NCI-H82 treated with DMSO at 0.1 percent for 48 hours (cell line): Measurements from ENCODE around the gene PPP1CC.
"Not testable (repeated sequence)": the region's sequence is repeated elsewhere in the genome, so short reads cannot be mapped to it uniquely, and the experiment has no call there.

Experiments used
- DNase-seq: peaks from one replicate; lab custom pipeline; 2025; ENCODE audit not compliant: unreplicated experiment; lab: John Stamatoyannopoulos, UW

Gene PPP1CC

GRCh38 chr12:110756611-110757010, 13.9 kb upstream of the PPP1CC start:
- no peak for DNase-seq

- DNase-seq = no peak
Observed at GRCh38 chr12:110754101-110754793, 11.6 kb upstream of the PPP1CC start.

- no peak for DNase-seq
Observed at GRCh38 chr12:110750784-110751461, 8.2 kb upstream of the PPP1CC start.

GRCh38 chr12:110746550-110746949, 3.9 kb upstream of the PPP1CC start:
- no peak for DNase-seq

GRCh38 chr12:110745542-110746284, 3.0 kb upstream of the PPP1CC start:
- no peak for DNase-seq

- no peak for DNase-seq
Observed at GRCh38 chr12:110744601-110745264, 2.0 kb upstream of the PPP1CC start.

GRCh38 chr12:110744151-110744571, 1.5 kb upstream of the PPP1CC start:
- DNase-seq = no peak

GRCh38 chr12:110743571-110744093, 941 bp upstream of the PPP1CC start:
- DNase-seq = no peak

GRCh38 chr12:110742096-110742717, 484 bp downstream of the PPP1CC start:
- no peak for DNase-seq

- no peak for DNase-seq
Observed at GRCh38 chr12:110741341-110742095, 1.2 kb downstream of the PPP1CC start.

- DNase-seq = no peak
Observed at GRCh38 chr12:110739894-110740293, 2.8 kb downstream of the PPP1CC start.

- no peak for DNase-seq
Observed at GRCh38 chr12:110739488-110739887, 3.2 kb downstream of the PPP1CC start.

- DNase-seq = no peak
Observed at GRCh38 chr12:110737532-110737931, 5.2 kb downstream of the PPP1CC start.

GRCh38 chr12:110737016-110737415, 5.7 kb downstream of the PPP1CC start:
- DNase-seq = not testable (repeated sequence)

- DNase-seq = no peak
Observed at GRCh38 chr12:110733900-110734299, 8.8 kb downstream of the PPP1CC start.

GRCh38 chr12:110733089-110733715, 9.5 kb downstream of the PPP1CC start:
- DNase-seq = no peak

GRCh38 chr12:110732572-110732971, 10.1 kb downstream of the PPP1CC start:
- DNase-seq = no peak

- DNase-seq = no peak
Observed at GRCh38 chr12:110731479-110731878, 11.2 kb downstream of the PPP1CC start.

GRCh38 chr12:110728628-110729027, 14.1 kb downstream of the PPP1CC start:
- DNase-seq = no peak
